ENCODE data around the gene MAGI2. TPM values are rescaled to one million over a fixed set of nuclear protein-coding genes. Genes with fewer than 3 reads are reported as not detected.
A peak's percentile ranks its signal among the peaks of the same experiment; 100 is the strongest.

MAGI2 gene
- total RNA-seq, 4 donors from 2014 or later, result 0.90 to 2.4 (median 0.99) TPM

- ATAC-seq (no peak), DNase-seq (no peak)
- TF ChIP-seq POLR2A (IDR thresholded peaks at IDR 0.05), result no peak
- TF ChIP-seq CTCF (IDR thresholded peaks at IDR 0.05 in 4 of 5, conservative IDR thresholded peaks at IDR 0.05 in 1 of 5), result no peak
- H3K4me1 ChIP-seq, result no peaks in the 10 kb centered on the region
- H3K36me3 ChIP-seq, result no peaks in the 10 kb centered on the region
- no peak overlapping the region for H3K27ac ChIP-seq
- no peak overlapping the region for H3K4me3 ChIP-seq
- in situ Hi-C loops (cut with MboI; ENCODE audit: low sequenced_read_pairs in 4 of 4), result no loop called here
- H3K27me3 ChIP-seq, result no peaks in the 10 kb centered on the region
- intact Hi-C loops (cut with DNase I; ENCODE audit: low total_unique reads), result no loop called here
- no peaks in the 10 kb centered on the region for H3K9me3 ChIP-seq
These were observed 667.4 kb downstream of the MAGI2 start for GRCh38 chr7:78786055-78786454.

GRCh38 chr7:78783179-78783962, 670.1 kb downstream of the MAGI2 start:
- ATAC-seq (no peak), DNase-seq (no peak)
- intact Hi-C loops (cut with DNase I; ENCODE audit: low total_unique reads) (no loop called here), in situ Hi-C loops (cut with MboI; ENCODE audit: low sequenced_read_pairs in 4 of 4) (no loop called here)
- Histone ChIP-seq H3K4me3 (no peak overlapping the region), H3K9me3 (no peaks in the 10 kb centered on the region), H3K4me1 (no peaks in the 10 kb centered on the region), H3K27ac (no peak overlapping the region), H3K27me3 (no peaks in the 10 kb centered on the region), H3K36me3 (no peaks in the 10 kb centered on the region)
- TF ChIP-seq CTCF (IDR thresholded peaks at IDR 0.05 in 4 of 5, conservative IDR thresholded peaks at IDR 0.05 in 1 of 5) (no peak), POLR2A (IDR thresholded peaks at IDR 0.05) (no peak)

DNA sequence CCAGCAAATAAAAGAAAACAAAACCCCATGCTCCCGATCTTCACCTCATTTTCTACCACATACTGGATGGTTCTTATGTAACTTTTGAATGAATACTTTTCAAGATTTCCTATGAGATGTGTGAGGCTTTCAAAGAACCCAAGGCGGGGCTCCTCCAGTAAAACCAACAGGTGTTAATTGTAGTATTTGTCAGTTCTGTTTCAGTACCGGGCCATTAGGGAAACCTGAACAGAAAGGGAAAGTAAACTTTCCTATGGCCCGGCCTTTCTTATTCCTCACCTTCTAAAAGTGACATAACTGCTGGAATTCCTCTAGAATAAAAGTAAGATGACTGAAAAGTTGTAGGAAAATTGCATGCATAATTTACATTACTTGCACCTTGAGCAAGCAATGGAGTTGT, 672.9 kb downstream of the MAGI2 start:
- H3K27me3 ChIP-seq, result no peaks in the 10 kb centered on the region

DNA sequence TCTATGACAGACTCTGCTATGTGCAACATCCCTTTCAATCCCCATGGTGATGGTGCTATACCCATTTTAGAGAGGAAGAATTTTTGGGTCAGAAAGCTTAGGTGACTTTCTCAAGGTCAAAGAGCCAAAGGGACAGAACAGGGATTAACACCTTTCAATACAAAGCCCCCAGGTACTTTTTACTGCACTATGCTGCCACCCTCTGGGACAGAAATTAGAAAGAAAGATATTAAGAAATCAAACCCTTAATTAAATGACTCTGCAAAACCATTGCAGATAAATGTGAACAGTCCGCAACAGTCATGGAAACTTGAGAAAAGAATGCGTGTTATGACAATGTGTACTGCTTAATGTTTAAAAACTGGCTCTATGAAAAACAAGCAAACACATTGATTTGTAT, 673.7 kb downstream of the MAGI2 start:
- Histone ChIP-seq H3K27me3 (no peaks in the 10 kb centered on the region), H3K4me3 (no peak overlapping the region), H3K4me1 (no peaks in the 10 kb centered on the region), H3K36me3 (no peaks in the 10 kb centered on the region), H3K9me3 (no peaks in the 10 kb centered on the region), H3K27ac (no peak overlapping the region)
- no peak for ATAC-seq
- DNase-seq, result no peak
- in situ Hi-C loops (cut with MboI; ENCODE audit: low sequenced_read_pairs in 4 of 4), result no loop called here
- no peak for TF ChIP-seq POLR2A (IDR thresholded peaks at IDR 0.05)
- peak in 3 of 5 experiments; percentile 4 to 29 (median 26) for TF ChIP-seq CTCF (IDR thresholded peaks at IDR 0.05 in 4 of 5, conservative IDR thresholded peaks at IDR 0.05 in 1 of 5)
- intact Hi-C loops (cut with DNase I; ENCODE audit: low total_unique reads), result loop anchor here (2.0 to 10.0 kb wide), 3 partner anchors 172 to 755 kb away; no protein-coding TSS in a partner anchor

More for the DNA sequence above, 672.9 kb downstream of the MAGI2 start:
- TF ChIP-seq CTCF (IDR thresholded peaks at IDR 0.05 in 4 of 5, conservative IDR thresholded peaks at IDR 0.05 in 1 of 5) (no peak), POLR2A (IDR thresholded peaks at IDR 0.05) (no peak)
- H3K27ac ChIP-seq, result no peak overlapping the region
- in situ Hi-C loops (cut with MboI; ENCODE audit: low sequenced_read_pairs in 4 of 4), result no loop called here
- intact Hi-C loops (cut with DNase I; ENCODE audit: low total_unique reads), result no loop called here
- H3K4me1 ChIP-seq, result no peaks in the 10 kb centered on the region
- no peak for DNase-seq
- ATAC-seq, result no peak
- no peaks in the 10 kb centered on the region for H3K9me3 ChIP-seq
- no peak overlapping the region for H3K4me3 ChIP-seq
- H3K36me3 ChIP-seq, result no peaks in the 10 kb centered on the region
